HCT116 (cell line): ENCODE measurements around the gene RAB4B.

ENCODE experiments used
- ATF3 ChIP-seq: IDR thresholded peaks from 2 replicates; pipeline ENCODE4 v1.6.1; 2012
- CEBPB ChIP-seq: IDR thresholded peaks from 2 replicates; pipeline ENCODE4 v1.6.1; 2012; ENCODE audit warnings: low read depth
- CTCF ChIP-seq, 3 experiments: fragments of 200-600 bp in 1 of 3; sonication (generic) in 1 of 3; IDR thresholded peaks in 2 of 3; conservative IDR thresholded peaks in 1 of 3; 2 replicates each; pipeline ENCODE4 v1.5.1; 2012 to 2017; ENCODE audit warnings: low read depth in 2 of 3, low read length in 2 of 3, antibody characterized with exemption in 1 of 3, borderline replicate concordance in 1 of 3, control low read depth in 1 of 3, mild to moderate bottlenecking in 1 of 3, mixed read lengths in 1 of 3, mixed run types in 1 of 3, moderate library complexity in 1 of 3; ENCODE audit not compliant: insufficient read depth in 1 of 3
- JUND ChIP-seq: IDR thresholded peaks from 2 replicates; pipeline ENCODE4 v1.6.1; 2012
- MAX ChIP-seq: IDR thresholded peaks from 2 replicates; pipeline ENCODE4 v1.6.1; 2012

GRCh38 chr19:40781140-40781539 is 3.1 kb downstream of the RAB4B start:
- TF ChIP-seq JUND (no peak), CTCF (IDR thresholded peaks at IDR 0.05 in 2 of 3, conservative IDR thresholded peaks at IDR 0.05 in 1 of 3; ENCODE audit: borderline replicate concordance in 1 of 3, insufficient read depth in 1 of 3, low read depth in 2 of 3, low read length in 2 of 3) (no peak), CEBPB (no peak), MAX (no peak), ATF3 (no peak)
